Small intestine (tissue), 16 donors: ENCODE results near the gene UNC119B. TPM values are rescaled to one million over a fixed set of nuclear protein-coding genes. Genes with fewer than 3 reads are reported as not detected.

ENCODE experiments used
- DNase-seq, 2 donors: peaks; one replicate each; pipeline versions ENCODE4 v3.0.0 to v3.0.0-alpha.2; 2013
- FAIRE-seq: peaks from 2 replicates; lab custom pipeline; 2012; peaks lifted over from hg19 to GRCh38; lab: Jason Lieb, UNC
- H3K27ac ChIP-seq, 3 donors: one replicate each; pipeline ENCODE4 v1.5.1; 2013; ENCODE audit warnings: low read length in 2 of 3, mild to moderate bottlenecking in 2 of 3, control low read depth in 1 of 3, inconsistent platforms in 1 of 3, low read depth in 1 of 3, moderate library complexity in 1 of 3
- H3K27me3 ChIP-seq, 3 donors: one replicate each; pipeline ENCODE4 v1.6.1; 2013; ENCODE audit warnings: low read length in 3 of 3, inconsistent platforms in 1 of 3; ENCODE audit not compliant: control insufficient read depth in 3 of 3, insufficient read depth in 3 of 3
- H3K36me3 ChIP-seq, 3 donors: one replicate each; pipeline ENCODE4 v1.6.1; 2013; ENCODE audit warnings: low read length in 3 of 3, inconsistent platforms in 1 of 3, low read depth in 1 of 3, mild to moderate bottlenecking in 1 of 3, moderate library complexity in 1 of 3; ENCODE audit not compliant: control insufficient read depth in 3 of 3, insufficient read depth in 2 of 3
- H3K4me1 ChIP-seq, 3 donors: one replicate each; pipeline ENCODE4 v1.6.1; 2013; ENCODE audit warnings: low read length in 2 of 3, inconsistent platforms in 1 of 3, low read depth in 1 of 3, mild to moderate bottlenecking in 1 of 3, moderate library complexity in 1 of 3; ENCODE audit not compliant: control insufficient read depth in 3 of 3, insufficient read depth in 2 of 3
- H3K4me3 ChIP-seq, 3 donors: one replicate each; pipeline ENCODE4 v1.5.1; 2013; ENCODE audit warnings: low read length in 3 of 3, control low read depth in 1 of 3, inconsistent platforms in 1 of 3, low read depth in 1 of 3, mild to moderate bottlenecking in 1 of 3, moderate library complexity in 1 of 3
- H3K9me3 ChIP-seq, 2 donors: one replicate each; pipeline ENCODE4 v1.6.1; 2013; ENCODE audit warnings: low read depth in 1 of 2, low read length in 1 of 2; ENCODE audit not compliant: control insufficient read depth in 2 of 2, insufficient read depth in 1 of 2
- WGBS, 3 donors: extraction: QIAGEN DNeasy Blood & Tissue Kit; methylation state at CpG; one replicate each; pipeline ENCODE4 v1.1.7; 2013; 5-methylcytosine and 5-hydroxymethylcytosine counted together
- long read RNA-seq, 10 donors: transcript quantifications; one replicate each; lab custom pipeline, GENCODE V29; 2026
- polyA plus RNA-seq, 4 donors: library from polyadenylated mRNA; stranded (reverse) in 3 of 4; unstranded in 1 of 4; fragments of 200-250 nt in 3 of 4; fragments of 120-200 nt in 1 of 4; gene quantifications; one replicate each; pipeline versions ENCODE4 v1.2.1 to v1.2.3, GENCODE V29; 2013
- donor health status: healthy with polysubstance abuse.
- donor health status: control.
- donor health status: control.
- donor health status: Bipolar disorder and iron deficiency.
- donor health status: healthy.

UNC119B gene
- 10 to 100 TPM in 2 of 4 donors, 1 to 10 TPM in 2; 6.9 to 21.3 (median 13.9) TPM for polyA plus RNA-seq
- long read RNA-seq, donor 1, full-length matches to known transcripts, result 3 of 8 reads
- long read RNA-seq, donor 1, partial matches to known transcripts, result 5 of 8 reads
- long read RNA-seq, donor 1, other reads (novel, unspliced or antisense), result 0 of 8 reads
- long read RNA-seq, donor 2, result 0 reads
- long read RNA-seq, donor 3, full-length matches to known transcripts, result 2 of 2 reads
- long read RNA-seq, donor 3, partial matches to known transcripts, result 0 of 2 reads
- long read RNA-seq, donor 3, other reads (novel, unspliced or antisense), result 0 of 2 reads
- long read RNA-seq, donor 4, full-length matches to known transcripts, result 1 of 1 reads
- long read RNA-seq, donor 4, partial matches to known transcripts, result 0 of 1 reads
- long read RNA-seq, donor 4, other reads (novel, unspliced or antisense), result 0 of 1 reads
- long read RNA-seq, donor 5, full-length matches to known transcripts, result 1 of 1 reads
- long read RNA-seq, donor 5, partial matches to known transcripts, result 0 of 1 reads
- long read RNA-seq, donor 5, other reads (novel, unspliced or antisense), result 0 of 1 reads
- long read RNA-seq, donor 6, partial matches to known transcripts, result 0 of 1 reads
- long read RNA-seq, donor 6, other reads (novel, unspliced or antisense), result 0 of 1 reads
- long read RNA-seq, donor 7, result 0 reads
- long read RNA-seq, donor 8, result 0 reads
- long read RNA-seq, donor 9, result 0 reads
- long read RNA-seq, donor 10, full-length matches to known transcripts, result 4 of 14 reads
- long read RNA-seq, donor 10, partial matches to known transcripts, result 10 of 14 reads
- long read RNA-seq, donor 10, other reads (novel, unspliced or antisense), result 0 of 14 reads

DNA sequence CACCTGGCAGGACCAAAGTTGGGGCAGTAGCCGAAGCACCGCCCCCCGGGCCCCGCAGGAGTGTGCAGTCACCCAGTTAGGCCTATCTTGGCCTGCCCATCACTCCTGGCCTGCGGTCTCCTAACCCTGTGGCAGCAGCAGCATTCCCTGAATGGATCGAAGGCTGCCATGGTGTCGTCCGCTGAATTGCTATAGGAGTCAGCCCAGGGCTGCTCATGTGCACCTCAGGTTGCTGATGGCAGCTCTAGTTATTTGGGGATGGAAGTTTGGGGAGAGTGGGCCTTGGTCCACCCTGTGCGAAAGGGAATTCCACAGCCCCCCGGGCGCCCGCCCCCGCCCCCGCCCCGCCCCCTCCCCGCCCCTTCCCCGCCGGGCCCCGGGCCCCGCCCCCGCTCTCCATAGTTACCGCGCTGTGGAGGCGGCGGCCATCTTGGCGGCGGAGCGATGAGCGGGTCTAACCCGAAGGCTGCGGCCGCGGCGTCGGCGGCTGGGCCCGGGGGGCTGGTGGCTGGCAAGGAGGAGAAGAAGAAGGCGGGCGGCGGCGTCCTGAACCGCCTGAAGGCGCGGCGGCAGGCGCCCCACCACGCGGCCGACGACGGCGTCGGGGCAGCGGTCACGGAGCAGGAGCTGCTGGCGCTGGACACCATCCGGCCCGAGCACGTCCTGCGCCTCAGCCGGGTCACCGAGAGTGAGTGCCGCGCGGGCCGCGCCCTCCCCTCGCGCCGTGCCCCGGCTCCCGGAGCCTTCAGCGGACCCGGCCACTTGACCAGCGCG lies at the start of gene UNC119B:
Gene UNC119B (plus strand): TSS at position 428 of the 774 bp plus-strand sequence. CDS start 17 bp downstream, at position 445.
- H3K27me3 ChIP-seq, result no peaks in the 10 kb centered on the region
- WGBS, 3 donors, result 1 to 2% (median 2%) methylated on average over 29 to 76 of the region's 76 CpGs

DNA sequence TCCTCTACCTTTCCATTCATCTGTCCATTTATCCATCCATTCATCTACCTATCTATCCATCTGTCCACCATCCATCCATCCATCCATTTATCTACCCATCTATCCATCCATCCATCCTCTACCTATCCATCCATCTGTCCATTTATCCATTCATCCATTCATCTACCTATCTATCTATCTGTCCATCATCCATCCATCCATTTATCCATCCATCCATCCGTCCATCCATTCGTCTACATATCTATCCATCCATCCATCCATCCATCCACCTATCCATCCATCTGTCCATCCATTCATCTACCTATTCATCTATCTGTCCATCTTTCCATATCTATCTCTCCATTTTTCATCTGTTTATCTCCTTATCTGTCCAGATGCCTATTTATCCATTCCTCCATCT lies 48.8 kb upstream of the UNC119B start:
- Histone ChIP-seq H3K36me3 (no peaks in the 10 kb centered on the region), H3K27me3 (no peaks in the 10 kb centered on the region), H3K4me1 (no peaks in the 10 kb centered on the region), H3K27ac (no peak overlapping the region), H3K4me3 (no peak overlapping the region), H3K9me3 (no peaks in the 10 kb centered on the region)
- DNase-seq (no peak), FAIRE-seq (no peak)
- 64 to 88% (median 68%) methylated on average over 2 of the region's 2 CpGs for WGBS, 3 donors

More for the DNA sequence above, at the start of gene UNC119B:
- H3K36me3 ChIP-seq, result peaks cover 0 to 35% (median 0%) of the 10 kb centered on the region in 3 donors
- FAIRE-seq (no peak), DNase-seq (peak; percentile 55 to 84)
- H3K4me3 ChIP-seq, result peak within 1 kb of the TSS; percentile 77 to 94 (median 89)
- H3K4me1 ChIP-seq, result peaks cover 3 to 21% (median 3%) of the 10 kb centered on the region in 3 donors
- peak within 1 kb of the TSS; percentile 43 to 79 (median 63) for H3K27ac ChIP-seq
- H3K9me3 ChIP-seq, result no peaks in the 10 kb centered on the region

DNA sequence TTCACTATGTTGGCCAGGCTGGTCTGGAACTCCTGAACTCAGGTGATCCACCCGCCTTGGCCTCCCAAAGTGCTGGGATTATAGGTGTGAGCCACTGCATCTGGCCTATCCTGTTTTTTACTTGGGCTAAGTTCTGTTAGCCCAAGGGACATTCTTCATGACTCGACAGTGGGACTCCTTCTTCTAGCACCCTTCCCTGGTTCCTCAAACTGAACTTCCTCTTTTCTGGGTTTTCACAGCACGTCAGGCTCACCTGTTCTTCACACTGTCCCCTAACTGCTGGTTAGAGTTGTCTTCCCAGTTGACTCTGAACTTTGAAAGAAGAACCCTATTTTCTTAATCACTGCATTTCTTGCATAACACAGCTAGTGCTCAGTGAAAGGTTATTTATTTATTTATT lies 47.4 kb upstream of the UNC119B start:
- WGBS, 3 donors, result 68 to 81% (median 78%) methylated on average over 3 of the region's 3 CpGs
- no peak for FAIRE-seq

GRCh38 chr12:120663741-120664140 lies 46.5 kb upstream of the UNC119B start:
- Histone ChIP-seq H3K4me1 (peaks cover 0 to under 1% (median 0%) of the 10 kb centered on the region in 3 donors), H3K27ac (no peak overlapping the region), H3K4me3 (no peak overlapping the region), H3K36me3 (no peaks in the 10 kb centered on the region), H3K9me3 (no peaks in the 10 kb centered on the region), H3K27me3 (no peaks in the 10 kb centered on the region)
- FAIRE-seq (no peak), DNase-seq (no peak)
- 72 to 82% (median 75%) methylated on average over 5 of the region's 5 CpGs for WGBS, 3 donors

More for the DNA sequence above, 47.4 kb upstream of the UNC119B start:
- Histone ChIP-seq H3K27me3 (no peaks in the 10 kb centered on the region), H3K36me3 (no peaks in the 10 kb centered on the region), H3K9me3 (no peaks in the 10 kb centered on the region), H3K27ac (no peak overlapping the region), H3K4me3 (no peak overlapping the region), H3K4me1 (no peaks in the 10 kb centered on the region)
- DNase-seq, result no peak

- WGBS, 3 donors, result 45 to 78% (median 62%) methylated on average over 29 to 34 of the region's 34 CpGs
- Histone ChIP-seq H3K27me3 (no peaks in the 10 kb centered on the region), H3K4me3 (no peak overlapping the region), H3K27ac (no peak overlapping the region), H3K4me1 (peaks cover 0 to 13% (median 0%) of the 10 kb centered on the region in 3 donors), H3K9me3 (no peaks in the 10 kb centered on the region), H3K36me3 (no peaks in the 10 kb centered on the region)
- DNase-seq (no peak), FAIRE-seq (no peak)
Observed at GRCh38 chr12:120666571-120667390, 43.5 kb upstream of the UNC119B start.

GRCh38 chr12:120668091-120668867 lies 42.0 kb upstream of the UNC119B start:
- no peak for DNase-seq
- Histone ChIP-seq H3K27ac (no peak overlapping the region), H3K27me3 (no peaks in the 10 kb centered on the region), H3K9me3 (no peaks in the 10 kb centered on the region), H3K36me3 (no peaks in the 10 kb centered on the region), H3K4me3 (no peak overlapping the region), H3K4me1 (peaks cover 0 to 13% (median 0%) of the 10 kb centered on the region in 3 donors)
- 81 to 85% (median 85%) methylated on average over 20 of the region's 20 CpGs for WGBS, 3 donors
- no peak for FAIRE-seq
